GM12878 (cell line): ENCODE measurements around the gene CFAP161. TPM values are rescaled to one million over a fixed set of nuclear protein-coding genes. Genes with fewer than 3 reads are reported as not detected.

Experiments
- ATAC-seq: fragments of 200-7000 bp; cut with Tn5 transposase; 3 replicates; pipeline ENCODE4 v1.9.1; 2020; ENCODE audit warnings: mild to moderate bottlenecking, moderate library complexity
- BruUV-seq: library from RNA; stranded (reverse); fragments of 400-500 nt; replicated peaks from 2 replicates; lab custom pipeline; 2021; lab: Mats Ljungman, UMichigan
- CTCF ChIA-PET: fragments of 300-600 bp; sonication (Branson Sonifier 250); formaldehyde crosslinking; extraction: SDS; loops from one replicate; lab custom pipeline; 2021; ENCODE audit warnings: inconsistent platforms; lab: Yijun Ruan, JAX
- POLR2A ChIA-PET: fragments of 350-600 bp; formaldehyde crosslinking; extraction: SDS; loops from one replicate; lab custom pipeline; 2021; ENCODE audit warnings: inconsistent platforms; lab: Charles Lee
- RAD21 ChIA-PET: fragments of 300-600 bp; sonication (Branson Sonifier 250); formaldehyde crosslinking; loops from one replicate; lab custom pipeline; 2023; ENCODE audit warnings: antibody characterized with exemption; ENCODE audit not compliant: unreplicated experiment; lab: Charles Lee
- SMC1A ChIA-PET: fragments of 300-600 bp; sonication (Branson Sonifier 250); formaldehyde crosslinking; loops from one replicate; lab custom pipeline; 2023; ENCODE audit not compliant: unreplicated experiment, uncharacterized antibody; lab: Charles Lee
- DNase-seq: peaks from one replicate; pipeline ENCODE4 v3.0.0-alpha.2; 2011; ENCODE audit warnings: low read depth, low spot score
- FAIRE-seq: peaks from 3 replicates; lab custom pipeline; 2011; peaks lifted over from hg19 to GRCh38; lab: Jason Lieb, UNC
- H2AFZ ChIP-seq: 2 replicates; pipeline ENCODE4 v1.6.0; 2011; ENCODE audit warnings: low read depth, low read length, control low read depth; ENCODE audit not compliant: control insufficient read depth
- H3K27ac ChIP-seq: 2 replicates; pipeline ENCODE4 v1.5.1; 2011; ENCODE audit warnings: control low read depth; ENCODE audit not compliant: control insufficient read depth, insufficient read depth
- H3K27me3 ChIP-seq, 2 experiments: replicated peaks in 1 of 2; 2 replicates each; pipeline versions ENCODE4 v1.6.0 to v1.6.1; 2011; ENCODE audit warnings: low read length in 1 of 2; ENCODE audit not compliant: control insufficient read depth in 2 of 2, insufficient read depth in 2 of 2
- H3K36me3 ChIP-seq, 2 experiments: 2 replicates each; pipeline ENCODE4 v1.5.1; 2011; ENCODE audit warnings: low read length in 1 of 2; ENCODE audit not compliant: control insufficient read depth in 2 of 2, insufficient read depth in 2 of 2
- H3K4me1 ChIP-seq: 2 replicates; pipeline ENCODE4 v1.6.1; 2011; ENCODE audit warnings: mild to moderate bottlenecking, low read length, moderate library complexity, mixed read lengths; ENCODE audit not compliant: control insufficient read depth, insufficient read depth
- H3K4me2 ChIP-seq: 2 replicates; pipeline ENCODE4 v1.6.0; 2011; ENCODE audit warnings: control low read depth; ENCODE audit not compliant: control insufficient read depth, insufficient read depth
- H3K4me3 ChIP-seq: fragments of 200-600 bp; sonication (generic); 2 replicates; pipeline ENCODE4 v1.5.1; 2016
- H3K79me2 ChIP-seq: 2 replicates; pipeline ENCODE4 v1.6.0; 2011; ENCODE audit warnings: low read length; ENCODE audit not compliant: control insufficient read depth, insufficient read depth
- H3K9ac ChIP-seq: 2 replicates; pipeline ENCODE4 v1.8.0; 2011; ENCODE audit warnings: low read length, control low read depth, mixed read lengths; ENCODE audit not compliant: control insufficient read depth, insufficient read depth
- H3K9me3 ChIP-seq: replicated peaks from 3 replicates; pipeline ENCODE4 v1.5.1; 2011; ENCODE audit warnings: mild to moderate bottlenecking, low read length; ENCODE audit not compliant: control insufficient read depth, insufficient read depth
- H4K20me1 ChIP-seq: 2 replicates; pipeline ENCODE4 v1.6.0; 2011; ENCODE audit not compliant: control insufficient read depth, insufficient read depth
- CHD1 ChIP-seq: IDR thresholded peaks from 2 replicates; pipeline ENCODE4 v1.6.1; 2012; ENCODE audit warnings: low read depth, low read length, improper control_type of control experiment
- E2F4 ChIP-seq: IDR thresholded peaks from 2 replicates; pipeline ENCODE4 v1.6.1; 2012; ENCODE audit warnings: low read depth, low read length, improper control_type of control experiment
- HSF1 ChIP-seq: fragments of 150-350 bp; IDR thresholded peaks from 2 replicates; pipeline ENCODE4 v1.6.1; 2014; ENCODE audit warnings: mild to moderate bottlenecking, low read depth, low read length
- KAT2A ChIP-seq: conservative IDR thresholded peaks from 2 replicates; pipeline ENCODE4 v1.6.1; 2011; ENCODE audit warnings: low read depth, low read length; ENCODE audit not compliant: control insufficient read depth
- NR2F1 ChIP-seq: fragments of 450-650 bp; conservative IDR thresholded peaks from 2 replicates; pipeline ENCODE4 v1.6.1; 2017; ENCODE audit warnings: mild to moderate bottlenecking
- PAX5 ChIP-seq: IDR thresholded peaks from 2 replicates; pipeline ENCODE4 v1.6.1; 2011; ENCODE audit warnings: low read depth, low read length, borderline replicate concordance
- POU2F2 ChIP-seq: IDR thresholded peaks from 3 replicates; pipeline ENCODE4 v1.6.1; 2011; ENCODE audit warnings: low read depth, mild to moderate bottlenecking, low read length, borderline replicate concordance
- RCOR1 ChIP-seq: conservative IDR thresholded peaks from 2 replicates; pipeline ENCODE4 v1.6.1; 2012; ENCODE audit warnings: low read depth, low read length, improper control_type of control experiment
- SMC3 ChIP-seq: IDR thresholded peaks from 2 replicates; pipeline ENCODE4 v1.6.1; 2011; ENCODE audit warnings: low read length, improper control_type of control experiment, borderline replicate concordance
- TCF7 ChIP-seq: IDR thresholded peaks from 2 replicates; pipeline ENCODE4 v1.6.1; 2014; ENCODE audit warnings: antibody characterized with exemption, borderline replicate concordance
- ZNF217 ChIP-seq: fragments of 450-650 bp; IDR thresholded peaks from 2 replicates; pipeline ENCODE4 v1.6.1; 2017; ENCODE audit warnings: antibody characterized with exemption, mild to moderate bottlenecking
- WGBS: methylation state at CpG from one replicate; pipeline ENCODE4 v1.1.6; 2016; ENCODE audit warnings: low lambda C conversion rate; ENCODE audit not compliant: insufficient replicate concordance, insufficient coverage; ENCODE audit errors: missing lambda C conversion rate; 5-methylcytosine and 5-hydroxymethylcytosine counted together
- in situ Hi-C: fragments of 300-500 bp; cut with MboI; formaldehyde crosslinking; loops from 9 replicates; pipeline ENCODE4 v1.14.3; 2018; ENCODE audit warnings: mixed read lengths
- intact Hi-C: fragments of 100-400 bp; cut with micrococcal nuclease; formaldehyde crosslinking; loops from one replicate; pipeline ENCODE4 v1.14.2; 2022; ENCODE audit not compliant: unreplicated experiment
- polyA plus RNA-seq, 11 experiments: library from polyadenylated mRNA; depleted of rRNA in 4 of 11; unstranded in 6 of 11; stranded (reverse) in 5 of 11; fragments of >200 nt; fragmentation: Nextera tagmentation in 4 of 11; fragmentation: Illumina TruSeq in 1 of 11; extraction: Ambion mirVana in 4 of 11; extraction: Trizol in 1 of 11; gene quantifications; 1 replicate in 1 of 11; 2 replicates in 10 of 11; pipeline versions ENCODE4 v1.2.1 to v1.2.3, GENCODE V29; 2011 to 2016; ENCODE audit warnings: inconsistent platforms in 2 of 11, missing spikeins in 2 of 11, low read depth in 1 of 11
- total RNA-seq, 4 experiments: library from RNA; depleted of rRNA in 3 of 4; stranded (reverse); fragments of >200 nt in 3 of 4; fragmentation: Illumina TruSeq in 1 of 4; extraction: Trizol in 1 of 4; gene quantifications; 2 replicates each; pipeline versions ENCODE4 v1.2.1 to v1.2.3, GENCODE V29; 2013 to 2021
- TF ChIP-seq, protein P1 (sequence below): IDR thresholded peaks from 2 replicates; pipeline ENCODE4 v1.6.1; 2011; ENCODE audit warnings: low read depth, low read length, improper control_type of control experiment, borderline replicate concordance

The CFAP161 gene
- total and polyA plus RNA-seq, 10 of the 15 experiments (the other 5 are each of a cell fraction or from before 2014, with no cell fraction given): 0.31 TPM; not detected in 9

DNA sequence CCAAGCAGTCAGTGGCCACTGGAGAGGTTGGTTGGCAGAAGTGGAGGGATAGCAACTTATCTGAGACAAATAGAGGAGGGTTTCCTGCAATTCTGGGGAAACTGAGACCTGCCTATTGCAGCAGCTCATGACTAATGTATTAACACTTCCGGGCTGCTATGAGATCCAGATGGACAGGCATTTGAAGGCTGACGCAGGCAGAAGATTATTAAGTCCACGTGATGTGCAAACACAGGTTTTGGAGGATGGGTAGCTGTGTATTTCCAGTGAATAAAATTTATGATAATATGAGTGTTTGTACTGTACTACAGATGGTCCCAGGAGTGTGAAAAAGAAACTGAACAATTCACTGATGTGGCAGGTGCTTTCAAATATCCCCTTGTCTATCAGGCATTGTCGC is 28.5 kb upstream of the CFAP161 start:
- TF ChIP-seq KAT2A: no peak
- TF ChIP-seq NR2F1: no peak
- TF ChIP-seq ZNF217: no peak
- TF ChIP-seq, protein P1, sequence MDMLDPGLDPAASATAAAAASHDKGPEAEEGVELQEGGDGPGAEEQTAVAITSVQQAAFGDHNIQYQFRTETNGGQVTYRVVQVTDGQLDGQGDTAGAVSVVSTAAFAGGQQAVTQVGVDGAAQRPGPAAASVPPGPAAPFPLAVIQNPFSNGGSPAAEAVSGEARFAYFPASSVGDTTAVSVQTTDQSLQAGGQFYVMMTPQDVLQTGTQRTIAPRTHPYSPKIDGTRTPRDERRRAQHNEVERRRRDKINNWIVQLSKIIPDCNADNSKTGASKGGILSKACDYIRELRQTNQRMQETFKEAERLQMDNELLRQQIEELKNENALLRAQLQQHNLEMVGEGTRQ: no peak
- TF ChIP-seq TCF7: no peak
- TF ChIP-seq E2F4: no peak
- TF ChIP-seq CHD1: no peak
- no peak for TF ChIP-seq HSF1
- no peak for TF ChIP-seq PAX5
- no peak for TF ChIP-seq RCOR1
- TF ChIP-seq SMC3: no peak
- TF ChIP-seq POU2F2: no peak
- Histone ChIP-seq H3K4me1 (no peaks in the 10 kb centered on the region), H3K4me2 (no peak overlapping the region), H3K4me3 (no peak overlapping the region), H3K9ac (no peak overlapping the region), H4K20me1 (no peaks in the 10 kb centered on the region), H3K79me2 (no peaks in the 10 kb centered on the region), H2AFZ (no peak overlapping the region), H3K36me3 (no peaks in the 10 kb centered on the region), H3K9me3 (no peaks in the 10 kb centered on the region), H3K27me3 (0 out of 4 replicates have a peak, but pooled peaks cover 0 to 2% of the 10 kb centered on the region in 2 experiments), H3K27ac (no peak overlapping the region)
- intact Hi-C loops (no loop called here), in situ Hi-C loops (loop anchor here (5.0 to 10.0 kb wide), 3 partner anchors 113 to 651 kb away; no protein-coding TSS in a partner anchor)
- DNase-seq (no peak), FAIRE-seq (no peak), ATAC-seq (no peak)
- SMC1A ChIA-PET: interaction anchor here (0.9 to 5.1 kb wide), 4 partner anchors 107 to 170 kb away, joined by 3 to 89 read pairs (median 4); no protein-coding TSS in a partner anchor
- POLR2A ChIA-PET: no interaction called here
- RAD21 ChIA-PET: interaction anchor here (0.8 to 10.1 kb wide), 4 partner anchors 47 to 293 kb away, joined by 3 to 130 read pairs (median 4); no protein-coding TSS in a partner anchor
- no TSS peak for BruUV-seq
- CTCF ChIA-PET: interaction anchor here (0.7 to 19.0 kb wide), 13 partner anchors 23 to 170 kb away, joined by 3 to 438 read pairs (median 3); no protein-coding TSS in a partner anchor
- WGBS: 51% methylated on average over 4 of the region's 4 CpGs
